GM23338 (cell line): Measurements from ENCODE around the gene TF. TPM values are rescaled to one million over a fixed set of nuclear protein-coding genes. Genes with fewer than 3 reads are reported as not detected.

Experiments
- ATAC-seq: fragments of 200-7000 bp; cut with Tn5 transposase; 3 replicates; pipeline ENCODE4 v1.9.1; 2020
- DNase-seq: peaks from one replicate; pipeline ENCODE4 v3.0.0-alpha.2; 2015; ENCODE audit warnings: low spot score
- H2AFZ ChIP-seq: fragments of 200-600 bp; sonication (generic); 2 replicates; pipeline ENCODE4 v1.8.0; 2016; ENCODE audit warnings: antibody characterized with exemption, mild to moderate bottlenecking, moderate library complexity
- H3F3A ChIP-seq: fragments of 200-600 bp; sonication (generic); replicated peaks from 2 replicates; pipeline ENCODE4 v1.8.0; 2017; ENCODE audit warnings: antibody characterized with exemption, mixed run types, low read depth
- H3K27ac ChIP-seq: fragments of 200-600 bp; sonication (generic); 2 replicates; pipeline ENCODE4 v1.6.1; 2016; ENCODE audit warnings: low read depth
- H3K27me3 ChIP-seq: fragments of 200-600 bp; sonication (generic); 2 replicates; pipeline ENCODE4 v1.8.0; 2016; ENCODE audit warnings: mild to moderate bottlenecking, mixed run types, moderate library complexity; ENCODE audit not compliant: insufficient read depth
- H3K36me3 ChIP-seq: fragments of 200-600 bp; sonication (generic); 2 replicates; pipeline ENCODE4 v1.8.0; 2016; ENCODE audit warnings: mild to moderate bottlenecking; ENCODE audit not compliant: insufficient read depth
- H3K4me1 ChIP-seq: fragments of 200-600 bp; sonication (generic); 2 replicates; pipeline ENCODE4 v1.8.0; 2016; ENCODE audit warnings: mild to moderate bottlenecking, moderate library complexity; ENCODE audit not compliant: insufficient read depth
- H3K4me2 ChIP-seq: fragments of 200-600 bp; sonication (generic); 2 replicates; pipeline ENCODE4 v1.7.1; 2017; ENCODE audit warnings: mixed run types
- H3K4me3 ChIP-seq: fragments of 200-600 bp; sonication (generic); 2 replicates; pipeline ENCODE4 v1.6.1; 2016; ENCODE audit warnings: mixed run types
- H3K79me2 ChIP-seq: fragments of 200-600 bp; sonication (generic); replicated peaks from 2 replicates; pipeline ENCODE4 v1.8.0; 2017; ENCODE audit warnings: mild to moderate bottlenecking; ENCODE audit not compliant: insufficient read depth
- H3K9me2 ChIP-seq: fragments of 200-600 bp; sonication (generic); 2 replicates; pipeline ENCODE4 v1.8.0; 2017; ENCODE audit not compliant: insufficient read depth
- H4K20me1 ChIP-seq: fragments of 200-600 bp; sonication (generic); replicated peaks from 2 replicates; pipeline ENCODE4 v1.8.0; 2017; ENCODE audit warnings: mild to moderate bottlenecking; ENCODE audit not compliant: insufficient read depth
- H3K27ac Mint-ChIP-seq: 2 replicates; pipeline ENCODE4 v1.8.0; 2020; ENCODE audit warnings: inconsistent platforms, mild to moderate bottlenecking, moderate library complexity, mixed read lengths
- H3K27me3 Mint-ChIP-seq: 3 replicates; pipeline ENCODE4 v1.8.0; 2022; ENCODE audit warnings: low read depth, mild to moderate bottlenecking, moderate library complexity, mixed read lengths, inconsistent platforms; ENCODE audit not compliant: insufficient read depth, poor library complexity
- H3K36me3 Mint-ChIP-seq: 3 replicates; pipeline ENCODE4 v1.8.0; 2021; ENCODE audit warnings: low read depth, mild to moderate bottlenecking, inconsistent platforms, moderate library complexity, mixed read lengths
- H3K4me1 Mint-ChIP-seq: 3 replicates; pipeline ENCODE4 v1.8.0; 2020; ENCODE audit warnings: mild to moderate bottlenecking, inconsistent platforms, mixed read lengths
- H3K4me3 Mint-ChIP-seq: 3 replicates; pipeline ENCODE4 v1.8.0; 2021; ENCODE audit warnings: moderate library complexity, mild to moderate bottlenecking, inconsistent platforms, mixed read lengths
- H3K9me3 Mint-ChIP-seq: 3 replicates; pipeline ENCODE4 v1.8.0; 2020; ENCODE audit warnings: moderate library complexity, mild to moderate bottlenecking, inconsistent platforms, mixed read lengths
- CREB1 ChIP-seq: fragments of 250-450 bp; sonication (Bioruptor Pico); IDR thresholded peaks from 2 replicates; pipeline ENCODE4 v1.5.0; 2020; ENCODE audit warnings: low read depth, mild to moderate bottlenecking, moderate library complexity
- EZH2 ChIP-seq: fragments of 200-600 bp; sonication (generic); IDR thresholded peaks from one replicate; pipeline ENCODE4 v1.8.0; 2017; ENCODE audit warnings: antibody characterized with exemption, mild to moderate bottlenecking, low read depth; ENCODE audit not compliant: unreplicated experiment
- EZH2phosphoT487 ChIP-seq: fragments of 200-600 bp; sonication (generic); IDR thresholded peaks from one replicate; pipeline ENCODE4 v1.8.1; 2018; ENCODE audit warnings: antibody characterized with exemption; ENCODE audit not compliant: unreplicated experiment
- JUNB ChIP-seq: IDR thresholded peaks from one replicate; pipeline ENCODE4 v1.6.1; 2016; ENCODE audit warnings: antibody characterized with exemption; ENCODE audit not compliant: unreplicated experiment
- NANOG ChIP-seq: IDR thresholded peaks from 2 replicates; pipeline ENCODE4 v1.6.1; 2016; ENCODE audit warnings: antibody characterized with exemption, borderline replicate concordance
- POLR2AphosphoS5 ChIP-seq: IDR thresholded peaks from 2 replicates; pipeline ENCODE4 v1.6.1; 2016; ENCODE audit warnings: antibody characterized with exemption, low read depth
- REST ChIP-seq: IDR thresholded peaks from one replicate; pipeline ENCODE4 v1.6.1; 2018; ENCODE audit warnings: antibody characterized with exemption; ENCODE audit not compliant: unreplicated experiment
- STAT1 ChIP-seq: IDR thresholded peaks from one replicate; pipeline ENCODE4 v1.6.1; 2016; ENCODE audit warnings: antibody characterized with exemption; ENCODE audit not compliant: unreplicated experiment
- ZNF114 ChIP-seq: fragments of 250-450 bp; sonication (Bioruptor Pico); IDR thresholded peaks from 2 replicates; pipeline ENCODE4 v1.5.0; 2020; ENCODE audit warnings: mild to moderate bottlenecking, moderate library complexity
- ZNF331 ChIP-seq: fragments of 250-450 bp; sonication (Bioruptor Pico); IDR thresholded peaks from 2 replicates; pipeline ENCODE4 v1.5.0; 2020; ENCODE audit warnings: low read depth, mild to moderate bottlenecking, moderate library complexity
- polyA plus RNA-seq: library from polyadenylated mRNA; unstranded; fragments of >200 nt; fragmentation: Nextera tagmentation; extraction: Ambion mirVana; gene quantifications from 2 replicates; pipeline ENCODE4 v1.2.1, GENCODE V29; 2016
- total RNA-seq: library from RNA; depleted of rRNA; stranded (reverse); fragments of >200 nt; shearing (Covaris generic); gene quantifications from 2 replicates; pipeline ENCODE4 v1.2.3, GENCODE V29; 2014
- TF ChIP-seq, protein P1 (sequence below): IDR thresholded peaks from 2 replicates; pipeline ENCODE4 v1.6.1; 2016; ENCODE audit warnings: antibody characterized with exemption
- TF ChIP-seq, protein P2 (sequence below), 2 experiments: fragments of 200-600 bp in 1 of 2; sonication (generic) in 1 of 2; conservative IDR thresholded peaks; 2 replicates each; pipeline versions ENCODE4 v1.5.1 to v1.6.1; 2016 to 2017; ENCODE audit warnings: antibody characterized with exemption in 2 of 2, low read depth in 2 of 2, mild to moderate bottlenecking in 2 of 2, moderate library complexity in 1 of 2

TF gene
- total and polyA plus RNA-seq, 2 experiments from 2014 or later: 0.03 to 0.76 TPM

DNA sequence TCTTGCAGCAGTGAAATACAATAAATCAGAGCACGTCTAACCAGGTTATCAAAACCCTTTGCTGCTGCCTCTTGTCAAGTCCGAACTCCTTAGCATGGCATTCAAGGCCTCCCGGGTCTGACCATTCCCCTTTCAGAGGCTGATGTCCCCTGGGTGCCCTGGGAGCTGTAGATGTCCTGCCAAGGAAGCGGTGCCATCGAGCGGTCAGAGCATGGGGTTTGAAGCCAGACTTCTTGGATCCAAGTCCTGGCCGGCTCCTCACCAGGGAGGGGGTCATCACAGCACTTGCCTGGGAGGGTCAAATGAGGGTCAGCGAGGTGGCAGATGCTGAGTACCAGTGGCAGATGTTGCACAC, 496 bp downstream of the TF start (continued):
- TF ChIP-seq REST (no peak), EZH2 (no peak), ZNF114 (CRISPR knock-in tag) (no peak), CREB1 (CRISPR knock-in tag) (no peak)

DNA sequence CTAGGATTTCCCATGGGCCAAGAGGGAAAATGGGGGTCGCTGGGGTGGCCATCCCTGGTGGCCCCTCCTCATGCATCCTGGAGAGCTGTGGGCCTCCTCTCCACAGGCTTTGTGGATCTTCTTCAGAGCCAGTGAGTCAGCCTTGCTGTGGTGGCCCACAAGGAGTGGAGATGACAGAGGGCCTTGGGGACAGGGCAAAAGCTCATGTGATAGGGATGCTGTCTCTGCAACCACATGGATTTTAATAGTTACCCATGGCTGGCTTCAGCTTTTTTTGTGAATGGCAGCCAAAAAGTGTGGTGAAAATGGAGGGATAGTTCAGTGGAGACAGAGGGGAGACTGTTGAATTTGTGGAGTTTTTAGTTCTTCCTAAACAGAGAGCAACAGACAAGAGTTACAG, 1.2 kb downstream of the TF start:
- ATAC-seq (no peak), DNase-seq (no peak)
- H3K9me3 Mint-ChIP-seq: no peaks in the 10 kb centered on the region
- peaks cover 5% of the 10 kb centered on the region; the same call in 1 of the 3 replicates for H3K4me1 Mint-ChIP-seq
- H3K27me3 Mint-ChIP-seq: peaks cover 30% of the 10 kb centered on the region
- Histone ChIP-seq H3K27ac (no peak overlapping the region), H3K27me3 (peaks cover 26% of the 10 kb centered on the region), H3K4me3 (no peak overlapping the region), H4K20me1 (no peaks in the 10 kb centered on the region), H3K79me2 (no peaks in the 10 kb centered on the region), H2AFZ (no peak overlapping the region), H3K36me3 (no peaks in the 10 kb centered on the region), H3F3A (no peaks in the 10 kb centered on the region), H3K4me2 (no peak overlapping the region), H3K4me1 (no peaks in the 10 kb centered on the region), H3K9me2 (no peaks in the 10 kb centered on the region)
- no peak overlapping the region for H3K4me3 Mint-ChIP-seq
- H3K36me3 Mint-ChIP-seq: no peaks in the 10 kb centered on the region
- no peak overlapping the region for H3K27ac Mint-ChIP-seq
- no peak for TF ChIP-seq ZNF331 (CRISPR knock-in tag)
- no peak for TF ChIP-seq POLR2AphosphoS5
- TF ChIP-seq, protein P1, sequence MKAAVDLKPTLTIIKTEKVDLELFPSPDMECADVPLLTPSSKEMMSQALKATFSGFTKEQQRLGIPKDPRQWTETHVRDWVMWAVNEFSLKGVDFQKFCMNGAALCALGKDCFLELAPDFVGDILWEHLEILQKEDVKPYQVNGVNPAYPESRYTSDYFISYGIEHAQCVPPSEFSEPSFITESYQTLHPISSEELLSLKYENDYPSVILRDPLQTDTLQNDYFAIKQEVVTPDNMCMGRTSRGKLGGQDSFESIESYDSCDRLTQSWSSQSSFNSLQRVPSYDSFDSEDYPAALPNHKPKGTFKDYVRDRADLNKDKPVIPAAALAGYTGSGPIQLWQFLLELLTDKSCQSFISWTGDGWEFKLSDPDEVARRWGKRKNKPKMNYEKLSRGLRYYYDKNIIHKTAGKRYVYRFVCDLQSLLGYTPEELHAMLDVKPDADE: no peak
- no peak for TF ChIP-seq STAT1
- TF ChIP-seq, protein P2, sequence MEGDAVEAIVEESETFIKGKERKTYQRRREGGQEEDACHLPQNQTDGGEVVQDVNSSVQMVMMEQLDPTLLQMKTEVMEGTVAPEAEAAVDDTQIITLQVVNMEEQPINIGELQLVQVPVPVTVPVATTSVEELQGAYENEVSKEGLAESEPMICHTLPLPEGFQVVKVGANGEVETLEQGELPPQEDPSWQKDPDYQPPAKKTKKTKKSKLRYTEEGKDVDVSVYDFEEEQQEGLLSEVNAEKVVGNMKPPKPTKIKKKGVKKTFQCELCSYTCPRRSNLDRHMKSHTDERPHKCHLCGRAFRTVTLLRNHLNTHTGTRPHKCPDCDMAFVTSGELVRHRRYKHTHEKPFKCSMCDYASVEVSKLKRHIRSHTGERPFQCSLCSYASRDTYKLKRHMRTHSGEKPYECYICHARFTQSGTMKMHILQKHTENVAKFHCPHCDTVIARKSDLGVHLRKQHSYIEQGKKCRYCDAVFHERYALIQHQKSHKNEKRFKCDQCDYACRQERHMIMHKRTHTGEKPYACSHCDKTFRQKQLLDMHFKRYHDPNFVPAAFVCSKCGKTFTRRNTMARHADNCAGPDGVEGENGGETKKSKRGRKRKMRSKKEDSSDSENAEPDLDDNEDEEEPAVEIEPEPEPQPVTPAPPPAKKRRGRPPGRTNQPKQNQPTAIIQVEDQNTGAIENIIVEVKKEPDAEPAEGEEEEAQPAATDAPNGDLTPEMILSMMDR (conservative IDR thresholded peaks at IDR 0.05; ENCODE audit: low read depth in 2 of 2): no peak
- no peak for TF ChIP-seq ZNF114 (CRISPR knock-in tag)
- TF ChIP-seq EZH2: no peak
- no peak for TF ChIP-seq JUNB
- no peak for TF ChIP-seq NANOG
- TF ChIP-seq REST: no peak
- no peak for TF ChIP-seq EZH2phosphoT487
